IPS-18c (cell line): ENCODE data around the gene SLCO1A2.
"Not testable (repeated sequence)": the region's sequence is repeated elsewhere in the genome, so short reads cannot be mapped to it uniquely, and the experiment has no call there.

ENCODE experiments used
- H3K4me3 ChIP-seq: 2 replicates; pipeline ENCODE4 v1.7.0; 2013; ENCODE audit warnings: low read depth, mild to moderate bottlenecking, low read length, moderate library complexity; ENCODE audit not compliant: insufficient read depth
- H3K9me3 ChIP-seq: one replicate; pipeline ENCODE4 v1.6.1; 2013; ENCODE audit warnings: mild to moderate bottlenecking, low read length, moderate library complexity; ENCODE audit not compliant: control insufficient read depth, insufficient read depth

SLCO1A2 gene, protein sequence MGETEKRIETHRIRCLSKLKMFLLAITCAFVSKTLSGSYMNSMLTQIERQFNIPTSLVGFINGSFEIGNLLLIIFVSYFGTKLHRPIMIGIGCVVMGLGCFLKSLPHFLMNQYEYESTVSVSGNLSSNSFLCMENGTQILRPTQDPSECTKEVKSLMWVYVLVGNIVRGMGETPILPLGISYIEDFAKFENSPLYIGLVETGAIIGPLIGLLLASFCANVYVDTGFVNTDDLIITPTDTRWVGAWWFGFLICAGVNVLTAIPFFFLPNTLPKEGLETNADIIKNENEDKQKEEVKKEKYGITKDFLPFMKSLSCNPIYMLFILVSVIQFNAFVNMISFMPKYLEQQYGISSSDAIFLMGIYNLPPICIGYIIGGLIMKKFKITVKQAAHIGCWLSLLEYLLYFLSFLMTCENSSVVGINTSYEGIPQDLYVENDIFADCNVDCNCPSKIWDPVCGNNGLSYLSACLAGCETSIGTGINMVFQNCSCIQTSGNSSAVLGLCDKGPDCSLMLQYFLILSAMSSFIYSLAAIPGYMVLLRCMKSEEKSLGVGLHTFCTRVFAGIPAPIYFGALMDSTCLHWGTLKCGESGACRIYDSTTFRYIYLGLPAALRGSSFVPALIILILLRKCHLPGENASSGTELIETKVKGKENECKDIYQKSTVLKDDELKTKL

DNA sequence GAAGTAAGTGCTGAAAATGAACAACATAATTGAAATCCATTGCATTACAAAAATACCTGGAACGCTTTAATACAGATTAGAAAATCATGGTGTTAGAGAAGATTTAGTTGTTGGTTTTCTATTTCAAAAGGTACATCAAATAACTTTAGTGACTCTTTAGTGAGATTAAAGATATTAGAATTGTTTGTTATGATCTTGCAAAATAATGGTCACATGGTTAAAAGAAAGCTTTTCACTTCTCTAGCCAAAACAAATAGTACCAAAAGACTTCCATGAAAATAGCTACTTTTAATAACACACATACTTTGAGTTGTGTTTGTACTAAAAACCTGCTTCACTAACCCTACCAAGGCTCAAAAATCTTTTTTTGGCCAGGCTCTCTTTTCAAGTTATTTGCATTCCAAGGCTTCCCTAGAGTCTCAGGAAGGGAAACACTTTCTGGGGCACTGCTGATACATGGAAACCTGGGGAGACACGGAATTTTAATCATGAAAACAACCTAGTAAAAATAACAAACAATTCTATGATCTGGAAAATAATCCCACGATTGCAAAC is at the start of gene SLCO1A2:
Gene SLCO1A2 (minus strand): TSS at position 147 of the 555 bp plus-strand sequence. CDS start 270 bp downstream, outside the sequence.
- Histone ChIP-seq H3K9me3 (peaks cover 7% of the 10 kb centered on the region), H3K4me3 (no peak within 1 kb of the TSS)

DNA sequence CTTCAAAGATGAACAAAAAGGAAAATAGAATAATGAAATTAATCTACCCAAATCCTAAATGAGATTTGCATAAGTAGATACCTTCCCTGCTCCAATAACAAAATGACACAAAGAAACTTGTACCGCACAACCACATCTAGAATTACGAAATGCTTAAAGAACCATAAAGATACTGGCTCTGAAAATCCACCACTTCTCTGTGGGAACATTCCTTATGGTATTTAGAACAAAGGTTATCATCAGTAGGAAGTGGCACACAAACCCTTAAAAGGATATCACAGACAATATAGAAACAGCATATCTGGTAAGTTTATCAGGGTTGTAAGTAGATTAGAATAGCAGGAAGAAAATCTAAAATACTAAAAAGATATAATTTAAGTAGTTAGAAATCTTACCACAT is 49.5 kb upstream of the SLCO1A2 start:
- Histone ChIP-seq H3K9me3 (no peaks in the 10 kb centered on the region), H3K4me3 (no peak overlapping the region)

DNA sequence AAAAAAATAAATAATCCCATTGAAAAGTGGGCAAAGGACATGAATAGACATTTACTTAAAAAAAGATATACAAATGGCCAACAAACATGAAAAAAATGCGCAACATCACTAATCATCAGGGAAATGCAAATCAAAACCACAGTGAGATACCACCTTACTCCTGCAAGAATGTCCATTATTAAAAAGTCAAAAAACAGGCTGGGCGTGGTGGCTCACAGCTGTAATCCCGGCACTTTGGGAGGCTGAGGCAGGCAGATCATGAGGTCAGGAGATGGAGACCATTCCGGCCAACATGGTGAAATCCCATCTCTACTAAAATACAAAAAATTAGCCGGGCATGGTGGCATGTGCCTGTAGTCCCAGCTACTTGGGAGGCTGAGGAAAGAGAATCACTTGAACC is 46.6 kb upstream of the SLCO1A2 start:
- not testable (repeated sequence) for H3K4me3 ChIP-seq, H3K9me3 ChIP-seq

GRCh38 chr12:21379218-21379617 is 44.5 kb upstream of the SLCO1A2 start:
- no peak overlapping the region for H3K4me3 ChIP-seq
- no peaks in the 10 kb centered on the region for H3K9me3 ChIP-seq

DNA sequence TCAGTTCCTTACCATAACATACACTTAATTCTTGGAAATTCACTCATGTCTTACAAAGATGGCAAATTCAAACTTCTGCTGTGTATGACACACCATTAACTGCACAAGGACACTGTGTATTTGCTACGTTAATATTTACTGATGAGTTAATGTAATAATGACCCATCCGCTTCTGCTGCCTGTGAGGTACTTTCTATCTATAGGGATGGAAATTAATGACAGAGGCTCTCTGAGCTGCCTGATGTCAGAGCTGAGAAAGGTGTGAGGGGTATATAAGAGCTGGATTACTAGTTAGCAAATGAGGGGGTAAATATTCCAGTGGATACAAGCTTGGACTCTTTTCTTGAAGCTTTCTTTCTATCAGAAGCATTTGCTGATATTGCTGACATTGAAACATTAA is 37.9 kb upstream of the SLCO1A2 start, which contains the start of gene IAPP:
Gene IAPP (plus strand): TSS at position 301 of the 400 bp plus-strand sequence. CDS start 450 bp downstream, outside the sequence.
- Histone ChIP-seq H3K9me3 (no peaks in the 10 kb centered on the region), H3K4me3 (no peak within 1 kb of the TSS)

GRCh38 chr12:21370845-21371449 is 36.2 kb upstream of the SLCO1A2 start:
- no peaks in the 10 kb centered on the region for H3K9me3 ChIP-seq

DNA sequence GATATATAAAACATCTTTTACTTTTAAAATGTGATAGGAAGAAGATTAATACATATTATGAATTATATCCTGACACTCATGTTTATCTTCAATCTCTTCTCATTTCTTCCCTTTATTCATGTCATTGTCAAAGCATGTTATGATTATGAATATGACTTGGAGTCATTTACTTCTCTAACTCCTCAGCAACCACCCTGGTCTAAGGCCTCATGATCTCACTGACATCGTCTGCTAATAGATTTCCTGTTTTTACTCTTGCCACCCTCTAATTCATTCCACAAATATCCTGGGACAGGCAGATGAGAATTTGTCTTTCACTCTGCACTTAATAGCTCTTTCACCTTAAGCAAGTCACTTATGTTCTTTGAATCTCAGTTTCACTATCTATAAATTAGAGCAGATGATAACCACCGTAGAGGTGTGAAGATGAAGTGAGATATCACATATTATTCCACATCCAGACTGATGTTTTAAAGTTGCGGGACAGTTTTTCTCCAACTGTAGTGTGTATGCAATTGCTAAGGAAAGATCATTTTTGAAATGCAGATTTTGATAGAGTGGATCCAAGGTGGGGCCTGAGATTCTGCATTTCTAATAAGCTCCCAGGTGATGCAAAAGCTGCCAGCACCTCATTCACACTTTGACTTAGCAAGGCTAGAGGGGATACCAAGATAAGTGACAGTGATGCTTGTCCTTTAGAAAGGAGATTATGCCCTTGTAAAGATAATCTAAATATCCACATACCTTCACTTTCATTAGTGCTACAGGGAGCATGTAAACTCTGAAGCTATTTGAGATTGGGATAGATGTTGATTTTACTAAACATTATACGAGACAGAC is 34.6 kb upstream of the SLCO1A2 start:
- H3K4me3 ChIP-seq = no peak overlapping the region

More at GRCh38 chr12:21370845-21371449, 36.2 kb upstream of the SLCO1A2 start:
- H3K4me3 ChIP-seq = no peak overlapping the region

GRCh38 chr12:21360632-21361031 is 25.9 kb upstream of the SLCO1A2 start:
- H3K4me3 ChIP-seq, H3K9me3 ChIP-seq: not testable (repeated sequence)

More for the DNA sequence above, 34.6 kb upstream of the SLCO1A2 start:
- no peaks in the 10 kb centered on the region for H3K9me3 ChIP-seq

DNA sequence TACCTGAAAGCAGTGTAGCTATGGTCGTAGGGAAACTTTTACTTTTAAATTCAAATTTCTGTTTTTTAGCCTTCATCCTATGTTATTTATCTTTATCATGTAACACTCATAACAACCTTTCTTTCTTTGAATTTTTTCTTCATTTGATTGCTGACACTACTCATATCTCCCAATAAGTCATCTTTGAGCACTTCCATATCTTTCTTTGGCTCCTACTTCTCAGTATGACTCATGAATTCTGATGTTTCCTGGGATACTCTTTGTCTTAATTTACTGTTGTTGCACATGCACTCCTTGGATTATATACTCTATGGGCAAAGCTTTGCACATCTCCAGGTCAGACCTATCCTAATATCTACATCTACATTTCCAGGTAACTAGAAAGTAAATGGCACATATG is 19.9 kb upstream of the SLCO1A2 start:
- Histone ChIP-seq H3K9me3 (no peaks in the 10 kb centered on the region), H3K4me3 (no peak overlapping the region)

DNA sequence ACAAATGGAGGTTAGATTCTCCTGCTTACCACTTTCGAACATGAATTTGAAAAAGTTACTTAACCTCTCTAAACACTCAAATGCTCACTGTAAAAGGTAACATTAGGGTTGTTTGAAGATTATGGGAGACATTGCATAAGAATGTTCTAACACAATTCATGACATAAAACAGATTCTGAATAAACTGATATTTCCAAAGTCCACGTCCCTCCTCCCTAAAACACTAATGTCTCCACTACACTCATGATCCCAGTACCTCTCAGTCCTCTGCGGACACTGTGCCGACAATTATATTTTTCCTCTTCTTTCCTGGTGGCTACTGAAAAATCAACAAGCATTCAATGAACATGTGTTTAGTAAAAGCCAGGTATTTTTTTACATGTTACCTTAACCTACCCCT is 19.2 kb upstream of the SLCO1A2 start:
- H3K9me3 ChIP-seq = no peaks in the 10 kb centered on the region
- no peak overlapping the region for H3K4me3 ChIP-seq

GRCh38 chr12:21353487-21353886 is 18.8 kb upstream of the SLCO1A2 start:
- H3K4me3 ChIP-seq = no peak overlapping the region
- H3K9me3 ChIP-seq = no peaks in the 10 kb centered on the region

DNA sequence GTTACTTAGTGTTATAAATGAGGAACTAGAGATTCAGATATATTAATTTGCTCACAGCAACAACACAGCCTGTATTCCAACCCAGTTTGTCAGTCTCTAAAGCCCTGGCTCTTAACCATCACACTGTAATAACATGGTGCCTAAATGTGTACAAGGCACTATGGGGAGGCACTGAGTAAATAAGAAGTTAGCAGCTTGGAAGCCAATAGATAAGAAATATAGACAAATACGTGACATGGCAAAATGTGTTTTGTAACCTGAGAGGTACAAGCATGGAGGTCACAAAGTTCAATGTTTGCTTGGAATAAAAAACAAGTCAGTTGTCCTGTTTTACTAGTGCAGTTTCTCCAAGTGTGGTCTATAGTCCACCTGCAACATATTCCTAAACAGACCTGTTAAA is 16.3 kb upstream of the SLCO1A2 start:
- Histone ChIP-seq H3K9me3 (no peaks in the 10 kb centered on the region), H3K4me3 (no peak overlapping the region)

- Histone ChIP-seq H3K9me3 (no peaks in the 10 kb centered on the region), H3K4me3 (no peak overlapping the region)
These were observed 12.0 kb upstream of the SLCO1A2 start for GRCh38 chr12:21346542-21347205.

GRCh38 chr12:21343636-21344035 is 8.9 kb upstream of the SLCO1A2 start:
- Histone ChIP-seq H3K4me3 (no peak overlapping the region), H3K9me3 (no peaks in the 10 kb centered on the region)

DNA sequence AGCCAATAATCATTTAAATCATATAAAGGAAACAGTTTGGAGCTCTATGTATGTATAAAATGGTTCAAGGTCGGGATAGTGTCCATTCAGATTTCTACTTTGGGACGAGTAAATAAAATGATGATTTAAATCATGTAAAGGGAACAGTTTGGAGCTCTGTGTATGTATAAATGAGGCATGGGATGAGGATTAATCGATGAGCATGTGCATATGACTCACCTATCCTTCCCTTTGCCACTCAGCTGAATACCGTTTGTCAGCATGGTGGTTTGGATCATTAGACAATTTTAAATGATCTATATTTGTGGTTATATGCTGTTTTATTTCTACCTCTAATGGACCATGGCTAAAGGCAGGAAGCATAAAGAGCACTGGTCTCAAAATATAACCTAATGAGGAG is 7.1 kb upstream of the SLCO1A2 start:
- no peaks in the 10 kb centered on the region for H3K9me3 ChIP-seq

DNA sequence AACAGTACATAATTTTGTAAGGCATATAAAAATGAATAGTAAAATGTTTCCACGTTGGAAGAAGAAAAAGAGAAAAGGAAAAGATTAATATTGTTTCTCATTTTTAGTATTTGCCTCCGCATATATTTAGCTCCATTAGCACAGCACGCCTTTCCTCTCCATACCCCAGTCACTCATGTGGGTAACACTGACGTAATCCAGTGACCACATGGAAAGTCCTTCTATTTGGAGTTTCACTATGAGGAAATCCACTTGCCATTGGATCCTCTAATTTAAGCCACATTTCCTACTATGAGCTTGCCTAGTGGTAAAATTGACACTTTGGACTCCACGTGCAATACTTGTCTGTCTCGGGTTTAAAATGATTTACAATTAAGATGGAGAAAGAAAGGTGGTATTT is 5.7 kb upstream of the SLCO1A2 start:
- H3K4me3 ChIP-seq = no peak overlapping the region
- no peaks in the 10 kb centered on the region for H3K9me3 ChIP-seq

More for the DNA sequence above, 7.1 kb upstream of the SLCO1A2 start:
- no peak overlapping the region for H3K4me3 ChIP-seq
